GM08714 (cell line): Measurements from ENCODE around the gene SRD5A3.

ENCODE experiments used
- H3K4me3 ChIP-seq: fragments of 200-500 bp; sonication (Bioruptor generic); 2 replicates; pipeline ENCODE4 v1.5.1; 2014; ENCODE audit warnings: mild to moderate bottlenecking, low read length, inconsistent platforms
- ZNF274 ChIP-seq: IDR thresholded peaks from 2 replicates; pipeline ENCODE4 v1.6.1; 2012; ENCODE audit warnings: mild to moderate bottlenecking, low read depth, low read length

Gene SRD5A3

GRCh38 chr4:55345980-55346850 is at the start of gene SRD5A3:
TSS of gene SRD5A3 (plus strand) at chr4:55346242. CDS start at chr4:55346337, 95 bp downstream.
- TF ChIP-seq ZNF274: no peak
- peak within 1 kb of the TSS; percentile 49 for H3K4me3 ChIP-seq

DNA sequence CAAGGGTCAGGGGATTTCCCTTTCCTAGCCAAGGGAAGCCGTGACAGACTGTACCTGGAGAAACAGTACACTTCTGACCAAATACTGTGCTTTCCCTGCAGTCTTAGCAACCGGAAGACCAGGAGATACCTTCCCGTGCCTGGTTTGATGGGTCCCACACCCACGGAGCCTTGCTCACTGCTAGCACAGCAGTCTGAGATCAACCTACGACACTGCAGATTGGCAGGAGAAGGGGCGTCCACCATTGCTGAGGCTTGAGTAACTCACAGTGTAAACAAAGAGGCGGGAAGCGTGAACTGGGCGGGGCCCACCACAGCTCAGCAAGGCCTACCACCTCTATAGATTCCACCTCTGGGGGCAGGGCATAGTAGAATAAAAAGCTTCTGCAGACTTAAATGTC is 48.7 kb upstream of the SRD5A3 start:
- no peak overlapping the region for H3K4me3 ChIP-seq
- TF ChIP-seq ZNF274: no peak

DNA sequence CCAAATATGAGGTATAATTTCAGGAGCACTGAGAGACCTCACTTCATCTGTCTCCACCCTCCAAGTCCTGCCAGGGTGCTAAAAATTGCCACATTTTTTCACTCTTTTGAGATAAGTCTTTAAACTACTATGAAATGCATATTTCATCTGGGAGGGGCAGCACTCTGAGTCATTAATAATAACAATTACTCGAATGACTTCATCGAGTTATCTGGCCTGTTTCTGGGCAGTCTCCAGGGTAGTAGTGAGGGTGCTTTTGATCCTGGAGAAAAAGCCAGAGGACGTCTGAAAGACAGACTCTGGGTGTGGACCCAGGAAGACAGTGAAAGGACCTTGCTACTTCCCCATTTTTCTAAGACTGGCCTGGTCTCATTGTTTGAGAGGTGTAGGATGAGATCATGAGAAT is 42.3 kb upstream of the SRD5A3 start:
- H3K4me3 ChIP-seq: no peak overlapping the region
- no peak for TF ChIP-seq ZNF274

DNA sequence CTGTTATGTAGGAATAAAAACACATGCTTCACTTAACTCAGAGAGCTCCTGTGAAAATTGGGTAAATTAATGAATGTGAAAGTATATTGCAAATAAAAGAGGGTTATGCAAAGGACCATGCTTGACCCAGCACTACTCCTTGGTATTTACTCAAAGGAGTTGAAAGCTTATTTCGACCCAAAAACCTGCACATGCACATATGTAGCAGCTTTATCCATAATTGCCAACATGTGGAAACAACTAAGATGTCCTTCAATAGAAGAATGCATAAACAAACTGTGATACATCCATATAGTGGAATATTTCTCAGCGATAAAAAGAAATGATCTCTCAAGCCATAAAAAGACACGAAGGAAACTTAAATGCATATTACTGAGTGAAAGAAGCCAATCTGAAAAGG is 41.7 kb upstream of the SRD5A3 start:
- no peak for TF ChIP-seq ZNF274
- no peak overlapping the region for H3K4me3 ChIP-seq

DNA sequence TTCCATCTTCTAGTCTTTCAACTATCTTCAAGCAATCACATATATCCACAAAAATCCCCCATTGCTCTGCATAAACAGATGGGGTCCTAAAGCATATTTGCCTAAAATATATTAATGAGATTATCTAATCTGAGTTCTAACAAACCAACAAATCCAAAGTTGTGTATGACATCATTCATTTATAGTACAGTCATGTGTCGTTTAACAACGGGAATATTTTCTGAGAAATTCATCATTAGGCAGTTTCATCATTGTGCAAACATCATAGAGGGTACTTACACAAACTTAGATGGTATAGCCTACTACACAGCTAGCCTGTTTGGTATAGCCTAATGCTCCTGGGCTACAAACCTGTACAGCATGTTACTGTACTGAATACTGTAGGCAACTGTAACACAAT is 38.0 kb upstream of the SRD5A3 start:
- no peak for TF ChIP-seq ZNF274

GRCh38 chr4:55311792-55312488 is 34.1 kb upstream of the SRD5A3 start:
- TF ChIP-seq ZNF274: no peak
- H3K4me3 ChIP-seq: no peak overlapping the region

More for the DNA sequence above, 38.0 kb upstream of the SRD5A3 start:
- no peak overlapping the region for H3K4me3 ChIP-seq

- no peak overlapping the region for H3K4me3 ChIP-seq
- TF ChIP-seq ZNF274: no peak
These were observed 33.4 kb upstream of the SRD5A3 start for GRCh38 chr4:55312489-55313101.

DNA sequence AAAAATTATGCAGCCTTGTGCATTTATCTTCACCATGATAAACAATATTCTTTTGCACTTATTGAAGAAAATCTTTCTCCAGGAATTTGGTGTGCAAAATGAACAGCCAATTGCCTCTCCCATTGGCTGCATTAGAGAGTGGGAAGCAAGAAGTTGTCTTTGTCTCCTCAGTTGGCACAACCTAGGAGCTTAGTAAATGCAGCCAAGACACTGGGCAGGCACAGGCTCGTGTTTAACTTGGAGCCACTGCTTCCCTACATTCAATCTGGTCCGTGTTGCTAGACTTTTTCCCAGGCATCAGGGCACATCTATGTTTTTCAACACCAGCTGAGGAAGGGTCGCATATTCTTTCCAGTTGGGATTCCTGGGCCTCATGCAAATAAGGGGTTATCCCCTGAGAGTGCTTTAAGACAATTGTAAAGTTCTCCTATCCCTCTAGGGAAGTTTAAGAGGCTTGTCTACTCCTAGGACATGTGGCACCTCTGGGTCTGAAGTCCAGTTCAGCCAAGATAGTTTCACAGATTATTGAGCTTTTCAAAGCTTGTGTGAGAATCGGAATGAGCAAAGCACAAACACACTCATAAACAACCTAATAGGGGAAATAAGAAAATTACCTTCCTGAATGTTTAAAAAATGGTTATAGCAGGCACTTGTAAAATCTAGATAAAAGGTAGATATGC is 31.8 kb upstream of the SRD5A3 start:
- TF ChIP-seq ZNF274: no peak
- H3K4me3 ChIP-seq: no peak overlapping the region

- H3K4me3 ChIP-seq: no peak overlapping the region
- TF ChIP-seq ZNF274: no peak
These were observed 27.6 kb upstream of the SRD5A3 start for GRCh38 chr4:55318175-55319129.

DNA sequence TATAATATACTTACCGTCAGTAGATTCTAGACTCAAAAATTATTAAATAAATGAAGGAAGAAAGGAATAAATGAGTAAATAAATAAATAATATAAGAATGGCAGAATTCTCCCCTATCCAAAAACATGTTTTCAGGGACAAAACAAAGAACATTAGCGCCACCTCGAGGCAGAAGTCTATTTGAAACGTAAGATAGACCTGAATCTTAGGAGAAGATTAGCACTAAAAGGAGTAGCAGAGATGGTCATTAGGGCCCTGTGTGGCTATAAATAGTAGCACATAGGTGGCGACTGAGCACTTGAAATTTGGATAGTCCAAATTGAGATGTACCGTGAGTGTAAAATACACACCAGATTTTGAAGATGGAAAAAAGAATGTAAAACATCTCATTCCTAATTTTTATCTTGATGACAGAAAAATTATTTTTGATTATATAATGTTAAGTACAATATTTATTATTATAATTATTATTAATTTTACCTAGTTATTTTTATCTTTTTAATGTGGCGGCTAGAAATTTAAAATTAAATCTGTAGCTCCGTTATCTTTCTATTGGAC is 24.3 kb upstream of the SRD5A3 start:
- no peak for TF ChIP-seq ZNF274
- no peak overlapping the region for H3K4me3 ChIP-seq

GRCh38 chr4:55323375-55323774 is 22.7 kb upstream of the SRD5A3 start:
- no peak for TF ChIP-seq ZNF274
- H3K4me3 ChIP-seq: no peak overlapping the region

DNA sequence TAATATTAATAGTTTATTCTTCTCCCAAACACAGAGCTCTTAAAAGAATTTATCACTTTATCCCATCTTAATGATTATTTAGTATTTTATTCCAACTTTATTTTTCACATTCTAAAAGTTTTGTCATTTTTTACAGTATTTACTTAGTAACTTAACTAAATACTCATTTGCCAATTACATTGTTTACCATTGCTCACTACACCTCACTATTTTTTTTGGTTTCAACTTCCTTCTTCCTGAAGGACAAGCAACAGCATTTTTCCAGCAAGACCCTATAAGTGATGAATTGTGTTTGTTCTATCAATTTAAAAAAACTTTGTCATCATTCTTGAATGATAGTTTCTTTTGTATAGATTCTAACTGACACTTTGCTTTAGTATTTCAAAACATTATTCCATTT is 19.4 kb upstream of the SRD5A3 start:
- TF ChIP-seq ZNF274: no peak
- H3K4me3 ChIP-seq: no peak overlapping the region

DNA sequence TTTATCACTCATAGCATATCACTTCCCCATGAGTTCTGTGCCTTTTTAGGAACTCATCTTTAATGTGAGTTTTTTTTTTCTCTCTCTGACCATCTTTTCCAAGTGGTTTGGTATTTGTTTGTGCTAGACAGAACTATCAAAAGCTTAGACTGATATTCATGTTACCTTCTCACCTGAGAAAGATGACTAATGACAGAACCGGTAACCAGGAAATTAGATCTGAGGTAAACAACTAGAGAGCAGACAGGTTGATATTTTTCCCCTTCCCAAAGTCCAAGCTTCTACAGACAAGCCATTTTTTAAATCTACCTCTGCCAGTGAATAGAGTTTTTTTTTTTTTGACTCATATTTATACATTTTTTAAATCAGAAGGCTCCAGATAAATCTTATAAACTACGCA is 17.0 kb upstream of the SRD5A3 start:
- H3K4me3 ChIP-seq: no peak overlapping the region
- TF ChIP-seq ZNF274: no peak

DNA sequence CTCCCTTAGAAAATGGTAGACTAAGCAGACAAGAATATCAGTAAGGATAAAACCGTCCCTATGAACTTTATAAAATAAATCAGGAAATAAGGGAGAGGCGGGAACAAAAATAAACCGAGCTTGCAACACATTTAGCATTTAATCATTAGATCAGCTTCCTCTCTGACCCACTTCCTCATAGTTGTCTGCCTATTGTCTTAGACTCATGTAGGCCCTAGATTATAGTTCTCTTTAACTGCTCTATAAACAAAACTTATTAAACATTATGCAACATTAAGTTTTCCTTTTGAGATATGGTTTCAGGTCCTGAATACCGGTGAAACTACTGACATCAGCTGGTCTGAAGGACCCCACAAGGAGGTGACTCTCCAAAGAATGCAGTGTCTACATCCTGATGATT is 15.8 kb upstream of the SRD5A3 start:
- H3K4me3 ChIP-seq: no peak overlapping the region
- TF ChIP-seq ZNF274: no peak
